RWPE1 (cell line): ENCODE results near the gene CDH11.

Experiments used
- CTCF ChIA-PET: fragments of 350-600 bp; sonication (Branson Sonifier 250); formaldehyde crosslinking; extraction: SDS; loops from one replicate; lab custom pipeline; 2021; lab: Yijun Ruan, JAX
- POLR2A ChIA-PET: fragments of 400-600 bp; formaldehyde crosslinking; extraction: SDS; loops from one replicate; lab custom pipeline; 2020; ENCODE audit warnings: antibody characterized with exemption; ENCODE audit not compliant: low non-redundant PET; lab: Yijun Ruan, JAX
- DNase-seq: peaks from one replicate; pipeline ENCODE4 v3.0.0; 2012; ENCODE audit warnings: low spot score
- H3K27ac ChIP-seq: fragments of 450-650 bp; 2 replicates; pipeline ENCODE4 v1.5.1; 2017
- CTCF ChIP-seq: fragments of 450-650 bp; conservative IDR thresholded peaks from 2 replicates; pipeline ENCODE4 v1.5.1; 2017; ENCODE audit warnings: low read depth, mild to moderate bottlenecking

Gene CDH11

GRCh38 chr16:64910356-64910755 lies 211.5 kb downstream of the CDH11 start:
- no peak for TF ChIP-seq CTCF
- ChIA-PET POLR2A (no interaction called here), CTCF (interaction anchor here (0.5 kb wide), 1 partner anchor 1503 kb away, joined by 5 read pairs; no protein-coding TSS in a partner anchor)
- no peak for DNase-seq
- no peak overlapping the region for H3K27ac ChIP-seq

GRCh38 chr16:64907844-64908243 lies 214.0 kb downstream of the CDH11 start:
- POLR2A ChIA-PET, result no interaction called here
- CTCF ChIA-PET, result no interaction called here
- DNase-seq, result no peak
- no peak for TF ChIP-seq CTCF
- no peak overlapping the region for H3K27ac ChIP-seq

- CTCF ChIA-PET, result no interaction called here
- no peak for TF ChIP-seq CTCF
- H3K27ac ChIP-seq, result no peak overlapping the region
- POLR2A ChIA-PET, result no interaction called here
- DNase-seq, result no peak
These were observed 218.1 kb downstream of the CDH11 start for GRCh38 chr16:64903770-64904169.

- ChIA-PET CTCF (interaction anchor here (0.5 kb wide), 1 partner anchor 1455 kb away, joined by 4 read pairs; no protein-coding TSS in a partner anchor), POLR2A (no interaction called here)
- TF ChIP-seq CTCF, result no peak
- no peak for DNase-seq
- H3K27ac ChIP-seq, result no peak overlapping the region
These were observed 221.3 kb downstream of the CDH11 start for GRCh38 chr16:64900517-64900916.

- POLR2A ChIA-PET, result no interaction called here
- TF ChIP-seq CTCF, result no peak
- CTCF ChIA-PET, result interaction anchor here (0.5 kb wide), 1 partner anchor 1454 kb away, joined by 4 read pairs; no protein-coding TSS in a partner anchor
- no peak for DNase-seq
- no peak overlapping the region for H3K27ac ChIP-seq
These were observed 221.8 kb downstream of the CDH11 start for GRCh38 chr16:64900019-64900418.

GRCh38 chr16:64898159-64898558 lies 223.7 kb downstream of the CDH11 start:
- CTCF ChIA-PET, result no interaction called here
- TF ChIP-seq CTCF, result no peak

More at GRCh38 chr16:64898159-64898558, 223.7 kb downstream of the CDH11 start:
- H3K27ac ChIP-seq, result no peak overlapping the region
- POLR2A ChIA-PET, result no interaction called here
- no peak for DNase-seq
